Lower leg skin (tissue), 4 donors: Measurements from ENCODE around the gene AMPD3. TPM values are rescaled to one million over a fixed set of nuclear protein-coding genes. Genes with fewer than 3 reads are reported as not detected.

Experiments used
- DNase-seq, 2 donors: peaks; one replicate each; pipeline ENCODE4 v3.0.0-alpha.2; 2019; ENCODE audit warnings: low spot score in 2 of 2
- H3K4me3 ChIP-seq: fragments of 200-600 bp; sonication (generic); 2 replicates; pipeline ENCODE4 v1.5.1; 2017; ENCODE audit warnings: mild to moderate bottlenecking, low read depth; ENCODE audit not compliant: poor library complexity, severe bottlenecking
- CTCF ChIP-seq, 3 donors: fragments of 450-650 bp; IDR thresholded peaks; one replicate each; pipeline ENCODE4 v1.5.1; 2016; ENCODE audit warnings: antibody characterized with exemption in 3 of 3, mild to moderate bottlenecking in 3 of 3, moderate library complexity in 2 of 3
- POLR2A ChIP-seq, 2 donors: fragments of 450-650 bp; IDR thresholded peaks; one replicate each; pipeline ENCODE4 v1.6.1; 2016 to 2017; ENCODE audit warnings: antibody characterized with exemption in 2 of 2, mild to moderate bottlenecking in 1 of 2, moderate library complexity in 1 of 2
- WGBS, 2 donors: methylation state at CpG; one replicate each; pipeline ENCODE4 v1.1.5; 2018; 5-methylcytosine and 5-hydroxymethylcytosine counted together
- intact Hi-C: fragments of 100-400 bp; cut with DNase I; formaldehyde crosslinking; loops from one replicate; pipeline ENCODE4 v1.15.0; 2023; ENCODE audit warnings: low total_unique reads
- total RNA-seq, 4 donors: library from RNA; depleted of rRNA; stranded (reverse); fragments of >200 nt; gene quantifications; one replicate each; pipeline ENCODE4 v1.1.0, GENCODE V29; 2016

AMPD3 gene
- total RNA-seq, 4 donors from 2014 or later: 30.2 to 43.3 (median 32.6) TPM

- intact Hi-C loops: no loop called here
- DNase-seq: no peak
- TF ChIP-seq CTCF (IDR thresholded peaks at IDR 0.05): no peak
- TF ChIP-seq POLR2A (IDR thresholded peaks at IDR 0.05): no peak
- no peak overlapping the region for H3K4me3 ChIP-seq
- 77 to 78% methylated on average over 2 of the region's 2 CpGs for WGBS, 2 donors
Measured at GRCh38 chr11:10534316-10534715, 79.3 kb downstream of the AMPD3 start.

GRCh38 chr11:10537600-10537999 lies 82.5 kb downstream of the AMPD3 start:
- no peak for DNase-seq
- TF ChIP-seq POLR2A (IDR thresholded peaks at IDR 0.05): no peak
- TF ChIP-seq CTCF (IDR thresholded peaks at IDR 0.05): no peak
- H3K4me3 ChIP-seq: no peak overlapping the region
- intact Hi-C loops: no loop called here

- 44 to 46% methylated on average over 1 of the region's 1 CpG for WGBS, 2 donors
- no peak for DNase-seq
- no peak for TF ChIP-seq CTCF (IDR thresholded peaks at IDR 0.05)
- no peak for TF ChIP-seq POLR2A (IDR thresholded peaks at IDR 0.05)
- no peak overlapping the region for H3K4me3 ChIP-seq
- intact Hi-C loops: no loop called here
Measured at GRCh38 chr11:10538924-10539323, 83.9 kb downstream of the AMPD3 start.

- H3K4me3 ChIP-seq: no peak overlapping the region
- TF ChIP-seq CTCF (IDR thresholded peaks at IDR 0.05) (no peak), POLR2A (IDR thresholded peaks at IDR 0.05) (no peak)
- no peak for DNase-seq
- intact Hi-C loops: no loop called here
Measured at GRCh38 chr11:10539339-10539738, 84.3 kb downstream of the AMPD3 start.

GRCh38 chr11:10540546-10540914 lies 85.5 kb downstream of the AMPD3 start:
- peak in 1 of 2 donors; percentile 90 for DNase-seq
- 0% methylated on average over 25 of the region's 25 CpGs for WGBS, 2 donors
- intact Hi-C loops: no loop called here
- TF ChIP-seq POLR2A (IDR thresholded peaks at IDR 0.05): no peak
- no peak for TF ChIP-seq CTCF (IDR thresholded peaks at IDR 0.05)
- H3K4me3 ChIP-seq: peak overlapping the region; percentile 79

GRCh38 chr11:10540915-10541560 lies 86.0 kb downstream of the AMPD3 start, which contains the start of gene RNF141:
RNF141 (minus strand) TSS chr11:10541187; CDS start chr11:10534158, 7,029 bp downstream.
- TF ChIP-seq CTCF (IDR thresholded peaks at IDR 0.05) (peak in 1 of 3 donors; percentile 77), POLR2A (IDR thresholded peaks at IDR 0.05) (peak in 1 of 2 donors; percentile 64)
- H3K4me3 ChIP-seq: peak within 1 kb of the TSS; percentile 79
- WGBS, 2 donors: 0 to 1% methylated on average over 25 to 37 of the region's 54 CpGs
- intact Hi-C loops: no loop called here
- DNase-seq: peak; percentile 93 to 99
